ENCODE measurements around the gene ARL3.
A peak's percentile ranks its signal among the peaks of the same experiment; 100 is the strongest.
"Not testable (repeated sequence)": the region's sequence is repeated elsewhere in the genome, so short reads cannot be mapped to it uniquely, and the experiment has no call there.

ARL3 gene, protein sequence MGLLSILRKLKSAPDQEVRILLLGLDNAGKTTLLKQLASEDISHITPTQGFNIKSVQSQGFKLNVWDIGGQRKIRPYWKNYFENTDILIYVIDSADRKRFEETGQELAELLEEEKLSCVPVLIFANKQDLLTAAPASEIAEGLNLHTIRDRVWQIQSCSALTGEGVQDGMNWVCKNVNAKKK

DNA sequence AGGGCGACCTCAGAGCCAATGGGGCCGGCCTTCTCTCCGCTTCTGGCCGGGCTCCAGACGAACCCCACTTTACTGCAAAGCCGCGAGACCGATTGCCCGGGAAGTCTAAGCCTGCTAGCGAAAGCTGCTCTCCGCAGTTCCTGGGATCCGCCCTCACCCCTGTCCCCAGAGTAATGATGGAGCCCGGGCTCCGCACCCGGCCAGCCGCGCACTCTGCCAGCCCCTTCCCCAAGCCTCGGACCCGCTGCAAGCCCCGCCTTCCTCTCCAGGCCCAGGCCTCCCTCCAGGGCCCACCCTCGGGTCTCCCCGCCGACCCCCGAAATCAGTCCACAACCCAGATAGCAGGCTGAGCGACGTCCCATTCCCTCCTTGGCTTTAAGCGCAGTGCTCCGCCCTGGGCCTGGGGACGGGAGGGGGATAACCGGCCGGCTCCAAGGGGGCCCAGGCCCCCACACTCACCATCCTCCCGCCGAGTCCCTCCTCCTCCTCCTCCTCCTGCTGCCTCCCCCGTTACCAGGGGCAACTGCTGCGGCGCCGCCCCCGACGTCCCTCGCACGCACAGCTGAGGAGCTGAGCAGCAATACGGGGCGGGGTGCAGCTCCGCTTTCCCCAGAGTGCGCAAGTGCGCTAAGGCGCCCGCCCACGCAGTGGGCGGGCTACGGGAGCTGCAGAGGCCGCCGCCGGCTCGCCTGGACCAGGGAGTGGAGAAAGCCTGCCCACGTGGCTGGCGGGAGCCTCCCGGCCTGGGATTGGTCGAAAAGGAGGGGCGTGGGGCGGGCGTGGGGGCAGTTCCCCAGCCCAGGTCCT is at the start of gene ARL3:
Gene ARL3 (minus strand): TSS at position 584 of the 807 bp plus-strand sequence. CDS start 122 bp downstream, at position 462.
- DNase-seq, result peak; percentile 95

DNA sequence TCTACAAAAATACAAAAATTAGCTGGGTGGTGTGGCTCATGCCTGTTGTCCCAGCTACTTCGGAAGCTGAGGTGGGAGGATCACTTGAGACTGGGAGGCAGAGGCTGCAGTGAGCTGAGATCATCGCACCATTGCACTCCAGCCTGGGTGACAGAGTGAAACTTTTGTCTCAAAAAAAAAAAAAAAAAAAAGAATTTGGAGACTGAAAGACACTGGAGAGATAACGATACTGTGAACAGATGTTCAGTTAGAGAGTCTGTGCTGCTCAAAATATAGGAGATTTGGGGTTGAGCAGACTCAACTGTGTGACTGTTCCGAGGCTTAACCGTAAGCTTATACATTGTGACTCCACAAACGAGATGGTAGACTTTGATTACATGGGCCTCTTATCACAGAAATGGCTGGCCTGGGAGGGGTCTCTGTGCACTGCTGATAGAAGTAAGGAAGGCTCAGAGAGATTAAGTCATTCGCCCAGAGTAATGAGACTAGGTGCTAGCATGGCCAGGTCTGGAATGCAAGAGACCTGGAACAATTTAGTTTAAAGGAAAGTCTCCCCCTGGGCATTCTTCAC is 48.9 kb upstream of the ARL3 start:
- no peak for DNase-seq

DNA sequence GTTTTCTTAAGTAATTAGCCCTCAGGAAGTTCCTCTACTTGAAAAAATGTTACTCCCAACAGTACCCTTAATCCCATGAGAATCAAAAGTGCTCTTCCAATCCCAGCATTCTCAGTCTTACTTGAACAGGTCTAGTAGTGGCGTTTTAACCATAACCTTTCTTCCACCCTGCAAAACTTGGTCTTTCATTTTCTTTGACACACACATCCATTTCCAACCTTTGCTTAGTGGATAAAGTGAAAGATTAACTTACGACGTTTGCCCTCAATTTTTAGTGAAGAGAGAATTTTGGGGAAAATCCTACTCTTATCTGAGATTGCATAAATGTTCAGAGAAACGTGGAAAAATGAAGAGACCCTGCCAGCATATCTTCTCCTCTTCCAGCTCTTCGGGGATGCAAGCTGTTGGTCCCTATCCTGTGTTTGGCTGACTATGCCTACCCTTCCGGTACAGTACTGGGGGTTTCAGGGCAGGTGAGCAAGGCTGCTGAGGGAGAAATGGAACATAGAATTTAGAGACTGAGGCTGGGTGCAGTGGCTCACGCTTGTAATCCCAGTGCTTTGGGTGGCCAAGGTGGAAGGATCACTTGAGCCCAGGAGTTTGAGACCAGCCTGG is 48.3 kb upstream of the ARL3 start:
- no peak for DNase-seq

DNA sequence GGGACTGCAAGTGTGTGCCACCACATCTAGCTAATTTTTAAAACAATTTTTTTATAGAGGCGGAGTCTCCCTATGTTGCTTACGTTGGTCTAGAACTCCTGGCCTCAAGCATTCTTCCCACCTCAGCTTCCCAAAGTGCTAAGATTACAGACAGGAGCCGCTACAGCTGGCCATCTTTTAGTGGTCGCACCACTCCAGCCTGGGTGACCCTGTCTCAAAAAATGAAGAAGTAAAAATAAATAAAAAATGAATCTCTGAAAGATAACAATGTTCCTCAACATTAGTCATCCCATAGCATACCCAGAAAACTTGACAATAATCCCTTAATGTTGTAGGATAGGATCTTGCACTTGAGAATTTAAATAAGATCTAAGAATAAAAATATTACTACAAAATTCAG is 47.8 kb upstream of the ARL3 start:
- DNase-seq, result no peak

DNA sequence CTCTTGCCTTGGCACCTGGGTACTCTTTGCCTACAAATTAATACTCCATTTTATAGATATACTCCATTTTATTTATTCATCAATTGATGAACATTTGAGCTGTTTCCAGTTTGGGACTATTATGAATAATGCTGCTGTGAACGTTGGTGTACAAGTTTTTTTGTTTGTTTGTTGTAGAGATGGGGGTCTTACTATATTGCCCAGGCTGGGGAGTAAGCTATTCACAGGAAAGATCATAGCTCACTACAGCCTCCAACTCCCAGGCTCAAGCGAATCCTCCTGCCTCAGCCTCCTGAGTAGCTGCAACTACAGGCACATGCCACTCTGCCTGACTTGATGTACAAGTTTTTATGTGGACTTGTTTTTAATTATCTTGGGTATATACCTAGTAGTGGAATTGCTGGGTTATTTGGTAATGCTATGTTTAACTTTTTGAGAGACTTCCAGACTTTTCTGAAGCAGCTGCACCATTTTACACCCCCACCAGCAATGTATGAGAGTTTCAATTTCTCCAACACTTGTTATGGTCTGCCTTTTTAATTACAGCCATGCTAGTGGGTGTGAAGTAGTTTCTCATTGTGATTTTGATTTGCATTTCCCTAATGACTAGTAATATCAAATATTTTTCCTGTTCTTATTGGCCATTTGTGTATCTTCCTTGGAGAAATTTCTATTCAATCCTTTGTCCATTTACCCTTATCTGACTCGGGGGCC is 45.5 kb upstream of the ARL3 start:
- DNase-seq, result no peak

DNA sequence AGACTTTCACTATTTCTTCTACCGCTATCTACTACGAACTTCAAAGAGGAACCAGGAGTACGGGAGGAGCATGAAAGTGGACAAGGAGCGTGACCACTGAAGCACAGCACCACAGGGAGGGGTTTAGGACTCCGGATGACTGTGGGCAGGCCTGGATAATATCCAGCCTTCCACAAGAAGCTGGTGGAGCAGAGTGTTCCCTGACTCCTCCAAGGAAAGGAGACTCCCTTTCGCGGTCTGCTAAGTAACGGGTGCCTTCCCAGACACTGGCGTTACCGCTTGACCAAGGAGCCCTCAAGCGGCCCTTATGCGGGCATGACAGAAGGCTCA is 44.7 kb upstream of the ARL3 start:
- not testable (repeated sequence) for DNase-seq

DNA sequence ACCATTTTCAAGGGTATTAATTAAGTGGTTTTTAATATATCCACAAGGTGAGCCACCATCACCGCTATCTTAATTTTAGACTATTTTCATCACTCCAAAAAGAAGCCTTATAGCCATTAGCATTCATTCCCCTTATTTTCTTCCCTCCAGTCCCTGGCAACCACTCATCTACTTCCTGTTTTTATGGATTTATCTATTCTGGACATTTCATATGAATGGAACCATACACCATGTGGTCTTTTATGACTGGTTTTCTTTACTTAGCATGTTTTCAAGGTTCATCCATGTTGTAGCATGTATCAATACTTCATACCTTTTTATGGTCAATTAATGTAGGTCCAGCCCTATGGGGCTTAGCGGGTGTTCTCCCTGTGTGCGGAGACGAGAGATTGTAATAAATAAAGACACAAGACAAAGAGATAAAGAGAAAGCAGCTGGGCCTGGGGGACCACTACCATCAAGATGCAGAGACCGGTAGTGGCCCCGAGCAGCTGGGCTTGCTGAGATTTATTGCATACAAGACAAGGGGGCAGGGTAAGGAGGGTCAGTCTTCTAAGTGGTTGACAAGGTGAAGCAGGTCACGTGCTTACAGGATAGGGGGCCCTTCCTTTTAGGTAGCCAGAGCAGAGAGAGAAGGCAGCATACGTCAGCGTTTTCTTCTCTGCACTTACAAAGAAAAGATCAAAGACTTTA is 44.2 kb upstream of the ARL3 start:
- no peak for DNase-seq

DNA sequence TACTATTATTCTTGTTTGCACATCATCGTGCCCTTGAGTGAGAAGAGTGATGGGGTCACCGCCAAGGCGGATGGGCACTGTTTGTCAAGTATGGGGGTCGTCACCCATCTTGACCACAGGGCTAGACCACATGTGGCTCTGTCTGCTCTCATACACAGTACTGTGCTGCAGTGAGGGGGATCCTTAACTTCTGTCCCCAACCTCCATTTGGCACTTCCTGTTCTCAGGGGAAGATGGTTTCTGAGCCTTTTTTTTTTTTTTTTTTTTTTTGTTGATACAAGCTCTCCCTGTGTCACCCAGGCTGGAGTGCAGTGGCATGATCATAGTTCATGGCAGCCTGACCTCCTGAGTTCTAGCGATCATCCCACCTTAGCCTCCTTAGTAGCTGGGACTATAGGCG is 43.1 kb upstream of the ARL3 start:
- no peak for DNase-seq

DNA sequence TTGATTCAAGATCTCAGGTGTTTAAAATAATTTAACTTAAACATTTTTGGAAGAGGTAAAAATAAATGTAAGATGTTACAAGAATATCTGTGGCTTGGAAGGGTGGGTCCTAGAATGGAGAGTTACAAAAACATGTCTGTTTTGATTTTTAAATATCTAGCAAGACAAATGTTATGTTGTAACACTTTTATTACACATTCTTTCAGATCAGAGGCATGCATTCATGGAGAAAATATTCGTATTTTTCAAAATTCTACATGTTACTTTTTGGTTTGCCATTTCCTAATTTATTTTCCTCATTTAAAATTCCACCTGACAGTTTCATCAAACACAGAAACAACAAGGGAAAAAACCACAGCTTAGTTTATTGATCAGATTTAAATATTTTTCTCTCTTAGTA is 39.5 kb upstream of the ARL3 start:
- DNase-seq, result no peak

DNA sequence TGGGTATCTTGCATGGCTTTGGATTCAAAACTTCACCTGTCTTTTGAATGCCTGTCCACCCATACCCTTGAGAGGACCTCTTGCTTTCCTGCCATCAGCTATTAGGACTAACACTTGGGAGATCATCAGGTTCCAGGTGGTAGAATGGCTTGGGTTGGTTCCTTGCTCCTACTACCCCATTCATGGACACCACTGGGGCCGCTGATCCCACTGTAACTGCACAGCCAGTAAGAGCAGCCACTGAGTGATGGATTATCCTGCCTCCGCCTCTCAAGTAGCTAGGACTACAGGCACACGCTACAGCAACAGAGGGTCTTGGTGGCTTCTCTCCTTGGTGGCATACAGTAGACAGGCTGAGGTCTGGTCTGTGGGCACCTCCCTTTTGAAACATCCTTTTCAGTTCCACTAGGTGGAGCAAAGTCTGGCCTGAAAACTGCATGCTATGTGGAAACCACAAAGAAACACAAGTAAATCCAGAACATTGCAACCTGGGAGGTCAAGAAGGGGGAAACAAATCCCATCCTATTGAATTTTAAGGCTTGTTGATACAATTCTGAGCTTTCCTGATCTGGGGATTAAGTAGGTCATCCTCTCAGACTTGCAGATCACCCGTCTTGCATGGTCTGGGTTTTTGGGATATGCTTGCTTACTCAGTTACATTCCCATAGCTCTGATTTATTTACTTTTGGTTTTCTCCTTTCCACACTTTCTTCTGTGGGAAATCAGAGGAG is 38.9 kb upstream of the ARL3 start:
- DNase-seq, result no peak

DNA sequence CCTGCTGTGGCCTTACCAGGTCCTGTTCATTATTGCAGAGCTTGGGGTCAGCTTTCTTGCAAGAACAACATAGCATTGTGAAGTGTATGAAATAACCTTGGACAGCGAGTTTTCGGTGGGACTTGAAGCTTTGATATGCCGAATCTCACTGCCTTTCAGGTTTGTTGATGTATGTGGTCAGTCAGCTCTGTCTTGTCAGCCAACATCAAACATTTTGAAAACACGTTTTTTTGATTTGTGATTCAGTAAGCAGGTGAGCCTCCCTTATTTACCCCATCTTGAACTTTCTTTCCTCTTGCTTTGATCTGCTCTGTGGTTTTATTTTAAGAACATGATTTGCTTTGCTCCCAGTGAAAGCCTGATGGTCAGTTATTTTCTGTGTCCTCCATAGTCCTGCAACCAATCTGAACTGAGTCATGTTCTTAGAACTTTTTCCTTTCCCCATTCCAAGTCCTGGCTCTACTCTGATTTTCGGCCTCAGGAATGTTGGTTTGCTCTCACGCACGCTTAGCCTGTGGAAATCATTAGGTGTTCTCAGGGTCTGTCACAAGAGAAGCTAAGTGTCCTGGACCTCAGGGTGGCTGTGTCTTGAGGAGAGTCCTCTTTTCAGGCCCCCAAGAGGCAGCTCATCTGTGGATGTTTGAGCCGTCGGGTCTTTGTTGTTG is 38.2 kb upstream of the ARL3 start:
- no peak for DNase-seq

DNA sequence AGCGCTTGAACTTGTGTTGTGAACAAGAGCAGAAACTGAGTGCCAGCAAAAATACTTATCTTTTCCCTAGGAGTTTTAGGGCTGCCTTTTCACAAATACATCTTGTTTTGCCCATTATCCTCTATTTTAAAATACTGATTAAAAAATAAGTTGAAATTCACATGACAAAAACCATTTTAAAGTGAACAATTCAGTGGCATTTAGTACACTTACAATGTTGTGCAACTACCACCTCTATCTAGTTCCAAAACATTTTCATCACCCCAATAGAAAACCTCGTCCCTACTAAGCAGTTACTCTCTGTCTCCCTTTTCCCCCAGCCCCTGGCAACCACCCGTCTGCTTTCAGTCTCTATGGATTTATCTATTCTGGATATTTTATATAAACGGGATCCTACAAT is 31.0 kb upstream of the ARL3 start:
- no peak for DNase-seq

DNA sequence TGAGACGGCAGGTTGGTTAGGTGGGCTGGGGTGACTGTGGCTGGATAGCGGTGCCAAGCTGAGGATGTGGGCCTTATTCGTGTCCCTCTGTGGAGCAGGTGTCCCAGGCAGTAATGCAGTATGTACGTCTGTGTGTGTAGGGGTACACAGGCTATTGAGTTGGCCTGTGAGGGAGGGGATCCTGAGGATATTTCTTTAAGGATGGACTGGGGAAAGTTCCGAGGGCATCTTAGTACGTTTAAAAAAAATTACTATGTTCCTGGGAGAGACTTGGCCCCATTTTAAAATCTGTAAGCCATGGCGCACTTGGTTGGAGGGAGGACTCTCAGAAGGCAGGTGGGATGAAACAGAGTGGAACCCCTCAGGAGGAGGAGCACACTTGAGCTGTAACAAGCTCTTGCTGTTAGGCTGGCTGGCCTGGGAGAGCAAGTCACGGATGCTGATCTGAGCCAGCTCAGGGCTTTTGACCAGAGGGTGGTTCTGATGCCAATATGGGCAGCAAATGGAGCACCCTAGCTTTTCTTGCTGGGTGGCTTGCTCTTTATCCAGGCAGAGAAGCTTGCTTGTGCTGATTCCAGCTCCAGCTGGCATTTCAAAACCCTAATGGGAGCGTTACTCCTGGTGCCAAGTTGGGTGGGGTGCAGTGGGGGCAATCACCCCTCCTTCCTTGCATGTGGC is 30.3 kb upstream of the ARL3 start:
- peak; percentile 57 for DNase-seq

DNA sequence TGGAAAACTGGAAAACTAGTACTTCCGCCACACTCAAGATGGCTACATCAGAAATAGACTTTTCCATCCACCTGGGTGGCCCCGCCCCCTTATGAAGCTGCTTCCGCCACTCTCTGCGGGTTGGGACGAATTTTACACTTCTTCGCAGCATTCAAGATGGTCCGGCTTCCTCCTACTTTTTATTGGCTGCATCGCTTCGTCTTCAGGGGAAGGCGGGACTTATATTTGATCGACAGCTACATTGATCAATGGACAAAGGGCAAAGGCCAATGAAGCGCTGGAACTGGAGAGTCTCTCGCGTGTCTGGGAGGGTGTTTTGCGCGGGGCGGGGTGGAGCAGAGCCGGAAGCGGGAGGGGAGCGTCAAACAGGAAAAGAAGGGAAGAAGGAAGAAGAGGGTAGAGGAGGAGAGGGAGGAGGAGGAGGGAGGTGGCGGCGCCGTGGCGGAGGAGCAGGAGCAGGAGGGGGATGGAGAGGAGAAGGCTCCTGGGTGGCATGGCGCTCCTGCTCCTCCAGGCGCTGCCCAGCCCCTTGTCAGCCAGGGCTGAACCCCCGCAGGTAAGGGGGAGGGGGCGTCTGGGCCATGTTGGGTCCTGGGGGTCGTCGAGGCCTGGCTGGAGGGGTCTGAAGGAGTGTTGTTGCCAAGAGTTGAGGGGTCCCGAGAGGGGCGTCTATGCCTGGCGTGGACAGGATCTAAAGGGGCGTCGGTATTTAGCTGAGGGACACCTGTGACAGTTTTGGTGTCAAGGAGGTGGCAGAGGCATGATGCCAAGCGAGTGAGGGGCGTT is 29.6 kb upstream of the ARL3 start, which contains the start of gene WBP1L:
Gene WBP1L (plus strand): TSS at position 361 of the 786 bp plus-strand sequence. CDS start 106 bp downstream, at position 467.
- peak; percentile 98 for DNase-seq

DNA sequence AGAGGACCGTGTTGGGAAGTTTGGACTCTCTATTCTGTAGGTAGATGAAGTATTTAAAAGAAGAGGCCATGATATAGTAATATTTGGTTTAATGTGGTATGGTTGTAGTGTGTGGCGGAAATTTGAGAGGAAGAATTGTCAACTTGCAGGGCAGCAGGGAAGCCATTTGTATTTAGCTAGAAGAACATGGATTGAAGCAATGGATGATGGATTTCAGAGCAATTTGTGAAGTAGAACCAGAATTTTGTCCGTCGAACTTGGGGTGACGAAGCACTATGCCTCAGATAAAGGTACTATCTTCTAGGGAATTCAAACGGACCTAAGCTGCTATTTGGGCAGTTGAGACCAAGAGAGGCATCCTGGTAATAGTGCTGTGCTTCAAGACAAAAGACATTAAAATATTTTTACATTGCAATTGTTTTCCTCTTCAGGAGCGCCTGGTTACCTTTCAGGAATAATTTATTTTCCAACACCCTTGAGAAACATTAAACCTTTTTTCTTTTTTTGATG is 28.9 kb upstream of the ARL3 start:
- DNase-seq, result peak; percentile 83

DNA sequence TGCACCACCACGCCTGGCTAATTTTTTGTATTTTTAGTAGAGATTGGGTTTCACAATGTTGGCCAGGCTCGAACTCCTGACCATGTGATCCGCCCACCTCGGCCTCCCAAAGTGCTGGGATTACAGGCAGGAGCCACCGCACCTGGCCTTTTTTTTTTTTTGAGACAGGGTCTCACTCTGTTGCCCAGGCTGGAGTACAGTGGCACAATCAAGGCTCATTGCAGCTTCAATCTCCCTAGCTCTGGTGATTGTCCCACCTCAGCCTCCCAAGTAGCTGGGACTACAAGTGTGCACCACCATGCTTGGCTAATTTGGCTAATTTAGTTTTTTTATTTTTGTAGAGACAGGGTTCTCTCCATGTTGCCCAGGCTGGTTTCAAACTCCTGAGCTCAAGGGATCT is 28.1 kb upstream of the ARL3 start:
- not testable (repeated sequence) for DNase-seq

DNA sequence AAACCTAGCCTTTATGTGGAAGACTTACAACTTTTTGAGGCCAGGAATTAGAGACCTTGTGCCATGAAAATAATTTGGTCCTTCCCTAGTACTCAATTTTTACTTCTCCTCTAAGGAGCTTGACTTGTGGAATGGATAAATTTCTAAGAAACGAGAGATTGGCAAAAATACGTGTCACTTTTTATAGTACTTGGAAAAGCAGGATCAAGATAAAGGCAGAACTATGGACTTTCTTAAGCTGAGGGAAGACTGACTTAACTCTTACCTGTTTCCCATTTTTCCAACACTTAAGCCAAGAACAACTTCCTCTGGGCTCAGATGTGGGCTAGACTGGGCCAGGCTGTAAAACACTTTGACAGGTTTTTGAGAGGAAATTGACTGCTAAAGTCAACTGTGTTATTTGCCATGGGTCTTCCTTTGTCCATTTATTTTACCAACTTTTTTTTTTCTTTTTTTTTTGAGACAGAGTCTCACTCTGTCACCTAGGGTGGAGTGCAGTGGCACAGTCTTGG is 27.6 kb upstream of the ARL3 start:
- no peak for DNase-seq

DNA sequence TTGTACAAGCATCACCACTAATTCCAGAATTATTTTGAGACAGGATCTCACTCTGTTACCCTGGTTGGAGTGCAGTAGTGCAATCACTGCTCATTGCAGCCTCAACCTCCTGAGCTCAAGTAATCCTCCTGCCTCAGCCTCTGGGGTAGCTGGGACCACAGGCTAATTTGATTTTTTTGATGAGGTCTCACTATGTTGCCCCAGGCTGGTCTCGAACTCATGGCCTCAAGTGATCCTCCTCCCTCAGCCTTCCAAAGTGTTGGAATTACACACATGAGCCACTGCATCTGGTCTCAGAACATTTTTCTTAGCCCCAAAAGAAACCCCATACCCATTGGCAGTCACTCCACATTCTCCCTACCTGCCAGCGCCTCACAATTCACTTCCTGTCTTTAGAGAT is 26.0 kb upstream of the ARL3 start:
- DNase-seq, result no peak

DNA sequence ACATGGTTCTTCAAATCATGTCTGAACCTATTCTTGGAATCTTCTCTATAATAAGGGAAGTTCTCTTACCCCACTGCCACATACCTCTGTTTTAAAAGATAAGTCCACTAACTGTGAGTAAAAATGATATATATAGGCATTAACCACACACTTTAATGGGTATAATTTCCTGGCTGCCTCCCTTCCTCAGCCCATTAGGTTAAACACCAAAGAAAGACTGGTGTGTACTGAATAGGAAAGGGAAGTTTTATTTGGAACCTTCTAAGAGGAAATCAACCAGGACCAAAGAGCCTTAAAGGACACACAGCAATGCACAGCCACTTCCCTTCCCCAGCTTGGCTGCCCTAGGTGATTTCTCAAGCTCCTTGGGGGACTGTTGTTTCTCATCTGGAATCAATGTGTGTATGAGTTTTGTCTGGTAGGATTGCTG is 24.5 kb upstream of the ARL3 start:
- DNase-seq, result no peak
